Upper lobe of left lung (tissue), 6 donors: ENCODE measurements around the gene DDRGK1. TPM values are rescaled to one million over a fixed set of nuclear protein-coding genes. Genes with fewer than 3 reads are reported as not detected.

ENCODE experiments used
- ATAC-seq, 2 donors: fragments of 200-7000 bp; cut with Tn5 transposase; one replicate each; pipeline ENCODE4 v1.9.1; 2022; ENCODE audit warnings: mild to moderate bottlenecking in 2 of 2, moderate library complexity in 2 of 2; ENCODE audit not compliant: low FRiP score in 2 of 2
- DNase-seq, 2 donors: peaks; one replicate each; pipeline ENCODE4 v3.0.0-alpha.2; 2019 to 2020
- H3K27ac ChIP-seq, 4 donors: fragments of 200-600 bp; sonication (generic); one replicate each; pipeline ENCODE4 v1.5.1; 2016 to 2019
- H3K27me3 ChIP-seq, 4 donors: fragments of 200-600 bp; sonication (generic); one replicate each; pipeline ENCODE4 v1.5.1; 2017 to 2019
- H3K36me3 ChIP-seq, 4 donors: fragments of 200-600 bp; sonication (generic); one replicate each; pipeline ENCODE4 v1.5.1; 2016 to 2019
- H3K4me1 ChIP-seq, 4 donors: fragments of 200-600 bp; sonication (generic); one replicate each; pipeline ENCODE4 v1.5.1; 2018 to 2019
- H3K4me3 ChIP-seq, 4 donors: fragments of 200-600 bp; sonication (generic); one replicate each; pipeline ENCODE4 v1.5.1; 2017 to 2019; ENCODE audit warnings: mild to moderate bottlenecking in 2 of 4, moderate library complexity in 1 of 4
- H3K9me3 ChIP-seq, 4 donors: fragments of 200-600 bp; sonication (generic); one replicate each; pipeline ENCODE4 v1.5.1; 2018 to 2019
- CTCF ChIP-seq, 6 experiments: fragments of 450-650 bp in 4 of 6; fragments of 200-600 bp in 2 of 6; sonication (generic) in 2 of 6; IDR thresholded peaks; one replicate each; pipeline ENCODE4 v1.5.1; 2016 to 2019; ENCODE audit warnings: antibody characterized with exemption in 6 of 6
- EP300 ChIP-seq, 4 donors: sonication (generic); formaldehyde crosslinking; IDR thresholded peaks; one replicate each; pipeline ENCODE4 v1.5.1; 2017; ENCODE audit warnings: antibody characterized with exemption in 4 of 4, control low read depth in 2 of 4
- POLR2A ChIP-seq, 4 donors: fragments of 450-650 bp; IDR thresholded peaks; one replicate each; pipeline ENCODE4 v1.5.1; 2016 to 2017; ENCODE audit warnings: antibody characterized with exemption in 4 of 4, mild to moderate bottlenecking in 2 of 4
- POLR2AphosphoS5 ChIP-seq, 2 donors: sonication (generic); formaldehyde crosslinking; IDR thresholded peaks; one replicate each; pipeline ENCODE4 v1.5.1; 2017; ENCODE audit warnings: antibody characterized with exemption in 2 of 2
- WGBS, 2 donors: methylation state at CpG; one replicate each; pipeline ENCODE4 v1.1.5; 2017 to 2018; 5-methylcytosine and 5-hydroxymethylcytosine counted together
- total RNA-seq, 6 donors: library from RNA; depleted of rRNA in 4 of 6; stranded (reverse); fragments of >200 nt in 4 of 6; gene quantifications; one replicate each; pipeline versions ENCODE4 v1.1.0 to v1.2.1, GENCODE V29; 2016 to 2021
- donor health status: DM: no; HTN: no; CAD: no; lungs with moderate emphysema.
- donor health status: DM: no; HTN: yes; CAD: no; lungs with severe emphysema.

DDRGK1 gene
- total RNA-seq, 6 donors from 2014 or later, result 90.2 to 192 (median 110) TPM

DNA sequence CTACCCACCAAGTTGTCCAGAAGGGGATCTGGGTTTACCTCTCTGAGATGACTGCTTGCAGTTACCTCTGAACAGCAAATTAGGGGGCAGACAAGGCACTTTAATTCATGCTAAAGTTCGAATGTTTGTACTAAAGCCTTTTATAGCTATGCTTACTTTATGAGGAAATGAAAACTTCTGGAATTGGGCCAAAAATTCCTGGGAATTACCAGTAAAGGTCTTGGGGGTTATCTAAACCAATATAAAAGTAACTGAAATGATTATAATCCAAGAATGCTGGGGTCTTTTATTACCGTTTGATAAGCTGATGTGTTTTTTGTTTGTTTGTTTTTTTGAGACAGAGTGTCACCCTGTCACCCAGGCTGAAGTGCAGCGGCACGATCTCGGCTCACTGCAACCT is 23.2 kb downstream of the DDRGK1 start:
- peaks cover 0 to 6% (median 4%) of the 10 kb centered on the region in 4 donors for H3K4me1 ChIP-seq
- H3K27me3 ChIP-seq, result no peaks in the 10 kb centered on the region
- ATAC-seq (no peak), DNase-seq (no peak)
- no peaks in the 10 kb centered on the region for H3K36me3 ChIP-seq
- no peak overlapping the region for H3K4me3 ChIP-seq
- TF ChIP-seq EP300 (IDR thresholded peaks at IDR 0.05) (no peak), POLR2AphosphoS5 (IDR thresholded peaks at IDR 0.05) (no peak), CTCF (IDR thresholded peaks at IDR 0.05) (no peak), POLR2A (IDR thresholded peaks at IDR 0.05) (no peak)
- no peak overlapping the region for H3K27ac ChIP-seq
- WGBS, 2 donors, result 57 to 77% methylated on average over 5 of the region's 5 CpGs
- no peaks in the 10 kb centered on the region for H3K9me3 ChIP-seq

- no peaks in the 10 kb centered on the region for H3K9me3 ChIP-seq
- peaks cover under 1 to 6% (median 4%) of the 10 kb centered on the region in 4 donors for H3K4me1 ChIP-seq
- no peak for ATAC-seq
- H3K4me3 ChIP-seq, result no peak overlapping the region
- no peak overlapping the region for H3K27ac ChIP-seq
- no peak for TF ChIP-seq POLR2A (IDR thresholded peaks at IDR 0.05)
- TF ChIP-seq POLR2AphosphoS5 (IDR thresholded peaks at IDR 0.05), result no peak
- TF ChIP-seq EP300 (IDR thresholded peaks at IDR 0.05), result no peak
- TF ChIP-seq CTCF (IDR thresholded peaks at IDR 0.05), result no peak
- WGBS, 2 donors, result 80 to 99% methylated on average over 4 of the region's 4 CpGs
- no peaks in the 10 kb centered on the region for H3K36me3 ChIP-seq
- H3K27me3 ChIP-seq, result no peaks in the 10 kb centered on the region
- DNase-seq, result no peak
These were observed 24.2 kb downstream of the DDRGK1 start for GRCh38 chr20:3180319-3180718.

- TF ChIP-seq CTCF (IDR thresholded peaks at IDR 0.05), result no peak
- TF ChIP-seq POLR2A (IDR thresholded peaks at IDR 0.05), result no peak
- no peak for TF ChIP-seq EP300 (IDR thresholded peaks at IDR 0.05)
- no peak for TF ChIP-seq POLR2AphosphoS5 (IDR thresholded peaks at IDR 0.05)
- H3K4me1 ChIP-seq, result peaks cover 3 to 23% (median 14%) of the 10 kb centered on the region in 4 donors
- WGBS, 2 donors, result 69% methylated on average over 8 of the region's 8 CpGs
- no peak overlapping the region for H3K27ac ChIP-seq
- ATAC-seq (no peak), DNase-seq (no peak)
- no peaks in the 10 kb centered on the region for H3K27me3 ChIP-seq
- H3K4me3 ChIP-seq, result no peak overlapping the region
- no peaks in the 10 kb centered on the region for H3K9me3 ChIP-seq
- H3K36me3 ChIP-seq, result no peaks in the 10 kb centered on the region
These were observed 26.6 kb downstream of the DDRGK1 start for GRCh38 chr20:3177746-3178485.

DNA sequence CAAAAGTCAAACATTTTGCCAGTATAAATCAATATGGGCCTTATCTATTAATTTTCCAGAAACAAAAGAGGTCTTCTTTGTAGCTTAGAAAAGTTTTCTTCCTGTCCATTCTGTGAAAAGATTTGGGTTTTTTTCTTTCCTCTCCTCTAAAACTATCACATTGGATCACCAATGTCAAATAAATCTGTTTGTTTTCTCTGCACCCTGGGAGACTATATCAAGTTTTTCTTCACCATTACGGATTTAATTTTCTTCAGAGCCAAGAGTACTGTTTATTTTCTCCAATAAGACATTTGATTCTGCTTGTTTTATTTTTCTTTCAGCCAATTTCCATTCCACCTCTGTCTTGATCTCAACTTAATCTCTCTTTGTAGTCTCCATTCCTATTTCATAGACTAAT is 29.2 kb downstream of the DDRGK1 start:
- Histone ChIP-seq H3K27me3 (no peaks in the 10 kb centered on the region), H3K36me3 (no peaks in the 10 kb centered on the region), H3K9me3 (no peaks in the 10 kb centered on the region), H3K4me1 (peaks cover 9 to 26% (median 16%) of the 10 kb centered on the region in 4 donors), H3K27ac (no peak overlapping the region), H3K4me3 (peak overlapping the region in 1 of 4 donors; percentile 73)
- TF ChIP-seq POLR2A (IDR thresholded peaks at IDR 0.05), result no peak
- TF ChIP-seq CTCF (IDR thresholded peaks at IDR 0.05), result no peak
- no peak for TF ChIP-seq EP300 (IDR thresholded peaks at IDR 0.05)
- no peak for TF ChIP-seq POLR2AphosphoS5 (IDR thresholded peaks at IDR 0.05)
- DNase-seq (no peak), ATAC-seq (no peak)
- WGBS, 2 donors, result 45 to 60% methylated on average over 1 of the region's 1 CpG
